ENCODE measurements around the gene ALPP.

GRCh38 chr2:232415736-232416520 lies 37.4 kb downstream of the ALPP start:
- no peak for TF ChIP-seq CTCF (IDR thresholded peaks at IDR 0.05)
- TF ChIP-seq POLR2AphosphoS5 (IDR thresholded peaks at IDR 0.05), result no peak

Data from breast epithelium (tissue), 3 donors.